GM12874 (cell line): Measurements from ENCODE around the gene RALGAPA2.

Experiments
- TF ChIP-seq, protein P1 (sequence below): IDR thresholded peaks from 2 replicates; pipeline ENCODE4 v1.5.1; 2011; ENCODE audit warnings: low read depth, mild to moderate bottlenecking, control low read depth, low read length, moderate library complexity; ENCODE audit not compliant: insufficient read depth

Gene RALGAPA2

DNA sequence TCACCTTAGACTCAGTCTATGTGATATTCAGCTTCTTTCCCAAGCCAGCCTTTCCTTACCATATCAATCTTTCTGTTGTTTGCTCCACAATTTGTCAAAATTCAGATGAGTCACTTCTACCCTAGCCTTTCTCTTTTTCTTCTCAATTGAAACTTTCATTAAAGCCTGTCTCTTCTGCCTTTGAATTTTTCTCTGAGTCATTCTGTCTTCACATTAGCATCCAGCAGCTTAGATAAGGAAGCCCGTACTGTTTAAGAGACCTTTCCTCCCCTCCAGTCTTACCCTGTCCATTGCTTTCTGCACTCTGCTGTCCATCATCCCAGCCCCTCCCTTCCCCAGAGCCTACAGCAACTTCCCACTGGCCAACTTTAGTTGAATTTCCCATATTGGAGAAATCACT, 34.9 kb upstream of the RALGAPA2 start:
- TF ChIP-seq, protein P1, sequence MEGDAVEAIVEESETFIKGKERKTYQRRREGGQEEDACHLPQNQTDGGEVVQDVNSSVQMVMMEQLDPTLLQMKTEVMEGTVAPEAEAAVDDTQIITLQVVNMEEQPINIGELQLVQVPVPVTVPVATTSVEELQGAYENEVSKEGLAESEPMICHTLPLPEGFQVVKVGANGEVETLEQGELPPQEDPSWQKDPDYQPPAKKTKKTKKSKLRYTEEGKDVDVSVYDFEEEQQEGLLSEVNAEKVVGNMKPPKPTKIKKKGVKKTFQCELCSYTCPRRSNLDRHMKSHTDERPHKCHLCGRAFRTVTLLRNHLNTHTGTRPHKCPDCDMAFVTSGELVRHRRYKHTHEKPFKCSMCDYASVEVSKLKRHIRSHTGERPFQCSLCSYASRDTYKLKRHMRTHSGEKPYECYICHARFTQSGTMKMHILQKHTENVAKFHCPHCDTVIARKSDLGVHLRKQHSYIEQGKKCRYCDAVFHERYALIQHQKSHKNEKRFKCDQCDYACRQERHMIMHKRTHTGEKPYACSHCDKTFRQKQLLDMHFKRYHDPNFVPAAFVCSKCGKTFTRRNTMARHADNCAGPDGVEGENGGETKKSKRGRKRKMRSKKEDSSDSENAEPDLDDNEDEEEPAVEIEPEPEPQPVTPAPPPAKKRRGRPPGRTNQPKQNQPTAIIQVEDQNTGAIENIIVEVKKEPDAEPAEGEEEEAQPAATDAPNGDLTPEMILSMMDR: no peak

DNA sequence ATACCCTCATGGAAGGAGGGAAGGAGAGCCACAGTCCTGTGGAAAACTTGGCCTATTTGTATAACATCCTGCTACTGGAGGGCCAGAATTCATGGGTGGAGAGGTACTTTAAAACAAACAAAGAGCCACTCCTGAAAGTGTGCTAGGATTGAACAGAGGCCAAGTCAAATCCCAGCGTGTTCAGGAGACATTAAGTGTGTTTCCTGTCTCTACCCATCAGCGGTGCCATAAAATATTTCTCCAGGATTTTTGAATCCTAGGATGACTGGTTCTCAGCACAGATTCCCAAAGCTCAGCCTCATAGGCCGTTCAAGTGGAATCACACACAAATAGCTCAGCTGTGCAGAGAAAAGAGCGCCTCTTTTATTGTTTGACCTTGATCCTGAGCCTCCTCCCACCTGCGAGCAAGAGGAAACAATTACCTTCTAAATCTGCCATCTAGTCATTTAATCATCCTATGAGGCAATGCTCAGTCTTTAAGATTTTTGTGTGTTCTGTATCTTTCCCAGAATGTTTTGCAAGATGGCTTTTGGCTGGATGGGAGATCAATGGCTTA, 31.8 kb upstream of the RALGAPA2 start:
- TF ChIP-seq, protein P1: no peak

DNA sequence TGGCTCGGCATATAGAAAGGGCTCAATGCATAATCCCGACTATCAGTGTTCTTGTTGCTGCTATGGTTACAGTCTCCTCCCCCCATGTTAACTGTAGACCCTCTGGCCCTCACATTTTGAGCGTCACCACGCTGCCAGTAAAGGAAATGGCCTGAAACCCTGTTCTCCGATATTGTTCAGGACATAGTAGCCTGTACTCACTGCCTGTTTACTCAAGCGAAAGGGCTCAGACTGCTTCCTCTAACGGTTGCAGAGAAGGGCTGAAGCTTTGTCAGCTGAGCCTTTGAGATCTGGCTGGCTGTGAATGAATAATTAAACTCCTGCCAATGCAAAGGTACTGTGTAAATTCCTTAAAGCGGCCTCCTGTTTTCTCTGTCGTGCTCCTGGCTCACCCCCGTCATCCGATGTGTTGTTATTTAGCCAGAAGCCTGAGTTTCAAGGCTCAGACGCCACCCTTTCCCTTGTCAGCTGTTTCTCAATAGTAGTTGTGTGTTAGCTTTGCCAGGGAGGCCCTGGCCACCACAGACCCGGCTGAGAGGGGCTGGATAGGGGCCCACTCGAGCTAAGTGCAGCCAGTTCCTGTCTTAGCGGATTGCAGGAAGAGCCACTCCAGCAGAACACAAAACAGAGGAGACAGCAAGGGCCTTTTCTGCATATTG, 31.2 kb upstream of the RALGAPA2 start:
- TF ChIP-seq, protein P1: no peak

DNA sequence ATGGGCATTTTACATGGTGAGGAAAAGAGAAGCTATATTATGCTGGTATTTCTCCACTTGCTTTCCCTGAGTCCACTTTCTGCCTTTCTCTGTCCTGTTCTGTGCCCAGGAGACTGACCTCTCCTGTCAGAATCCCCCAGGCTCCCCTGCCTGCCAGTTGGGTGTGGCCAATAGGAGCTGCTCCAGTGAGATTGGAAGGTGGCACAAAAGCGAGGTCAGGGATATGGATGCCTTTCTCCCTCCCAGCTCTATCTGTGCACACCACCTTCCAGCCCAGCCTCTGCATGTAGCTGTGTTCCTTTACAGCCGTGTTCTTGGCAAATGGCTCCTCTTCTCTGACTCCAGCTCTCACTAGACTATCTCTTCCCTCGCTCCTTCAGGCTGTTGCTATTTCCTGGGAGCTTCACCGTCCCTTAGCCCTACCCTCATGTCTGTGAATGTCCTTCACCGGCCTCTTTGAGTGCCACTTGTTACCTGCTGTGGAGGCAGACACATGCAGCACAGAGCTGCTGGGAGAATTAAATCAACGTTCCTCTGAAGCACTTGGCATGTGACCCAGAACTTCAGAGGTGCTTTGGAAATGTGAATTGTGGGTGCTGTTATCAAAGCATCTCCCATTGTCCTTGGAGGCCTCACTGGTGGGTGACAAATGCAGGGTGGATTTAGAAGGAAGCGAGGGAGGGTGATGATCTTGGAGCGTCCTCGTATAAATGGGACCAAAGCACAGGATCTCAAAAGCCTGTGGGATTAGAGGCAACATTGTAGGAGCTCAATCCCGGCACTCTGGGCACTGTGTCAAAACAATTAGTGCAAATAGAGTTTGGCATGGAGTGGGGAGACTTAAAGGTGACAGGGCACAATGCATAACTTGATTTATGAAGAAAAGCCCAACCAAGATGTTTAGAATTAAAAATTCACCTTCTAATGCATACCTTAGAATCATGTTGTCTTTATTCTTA, 28.9 kb upstream of the RALGAPA2 start:
- TF ChIP-seq, protein P1: no peak

DNA sequence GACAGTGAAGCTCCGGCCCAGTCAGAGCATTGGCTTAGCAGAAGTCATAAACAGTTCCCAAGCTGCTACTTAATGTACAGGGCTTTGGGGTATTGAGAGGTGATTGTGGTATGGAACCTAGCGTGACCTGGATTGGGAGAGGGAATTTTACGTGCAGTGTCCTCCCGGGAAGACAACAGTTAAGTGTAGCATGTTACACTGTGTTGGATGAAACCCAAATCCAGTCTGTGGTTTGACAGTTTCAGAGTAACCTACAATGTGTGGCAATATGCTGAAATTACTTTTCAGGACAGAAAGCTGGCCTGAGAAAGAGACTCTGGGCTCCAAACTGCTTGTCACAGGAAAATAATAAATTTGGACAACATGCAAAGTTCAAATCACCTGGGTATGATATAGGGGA, 28.1 kb upstream of the RALGAPA2 start:
- TF ChIP-seq, protein P1: no peak

DNA sequence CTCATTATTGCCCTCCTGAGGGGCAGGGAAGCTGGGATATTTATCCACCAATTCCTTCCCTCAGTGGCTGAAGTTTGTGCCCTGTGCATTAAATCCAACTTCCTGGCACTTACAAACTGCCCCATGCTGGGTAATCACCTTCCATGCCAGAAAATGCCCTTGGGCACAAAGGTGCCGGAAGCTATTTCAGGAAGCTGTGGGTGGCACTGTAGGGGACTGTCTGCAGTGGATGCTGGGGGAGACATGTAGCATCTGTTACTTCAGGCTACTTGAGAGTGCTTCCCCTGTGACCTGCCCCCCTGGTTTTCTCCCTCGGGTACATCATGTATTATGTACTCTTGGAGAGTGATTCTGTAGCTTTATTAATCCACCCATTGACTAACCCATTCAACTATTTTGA, 24.7 kb upstream of the RALGAPA2 start:
- TF ChIP-seq, protein P1: no peak

DNA sequence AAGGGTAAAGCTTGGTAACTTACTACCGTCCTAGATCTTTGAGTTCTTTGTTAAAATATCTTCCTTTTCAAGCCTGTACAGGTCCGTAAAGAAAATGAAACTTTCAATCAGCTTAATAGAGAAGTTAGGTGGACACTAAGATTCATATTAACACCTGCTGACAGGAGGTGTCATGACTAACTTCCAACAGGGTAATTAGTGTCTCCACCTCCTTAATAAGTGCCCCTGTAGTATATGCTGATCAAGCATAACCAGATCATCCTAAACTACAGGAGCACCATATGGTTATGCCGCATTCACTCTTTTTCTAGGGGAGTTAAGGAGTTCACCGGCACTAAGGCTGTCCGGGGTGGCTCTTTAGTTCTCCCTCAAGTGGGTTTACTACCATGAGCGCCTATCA, 23.9 kb upstream of the RALGAPA2 start:
- TF ChIP-seq, protein P1: no peak
